AG09319 (cell line): ENCODE data around the gene SRPX.

ENCODE experiments used
- DNase-seq: peaks from one replicate; pipeline ENCODE4 v3.0.0-alpha.2; 2010; ENCODE audit warnings: low read depth; ENCODE audit errors: extremely low read depth
- TF ChIP-seq, protein P1 (sequence below): IDR thresholded peaks from 2 replicates; pipeline ENCODE4 v1.5.1; 2011; ENCODE audit warnings: low read depth, mild to moderate bottlenecking, inconsistent platforms, low read length, moderate library complexity

SRPX gene

DNA sequence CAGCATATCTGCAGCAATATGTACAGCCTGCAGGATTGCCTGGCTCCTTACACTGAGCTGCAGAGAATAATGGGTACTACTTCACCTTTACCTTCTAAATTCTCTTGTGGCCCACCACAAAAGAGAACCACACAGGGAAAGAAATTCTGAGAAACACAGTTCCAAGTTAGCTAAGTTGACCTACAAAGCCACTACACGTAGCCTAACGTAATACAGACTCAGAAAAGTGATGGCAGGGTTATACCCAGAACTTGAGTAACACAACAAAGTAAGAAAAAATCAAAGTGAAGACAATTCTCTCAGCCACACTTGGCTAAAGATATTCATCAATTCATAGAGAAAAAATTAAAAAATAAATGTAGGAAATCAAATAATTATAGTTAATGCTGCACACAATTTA lies 26.4 kb upstream of the SRPX start:
- DNase-seq: no peak
- TF ChIP-seq, protein P1, sequence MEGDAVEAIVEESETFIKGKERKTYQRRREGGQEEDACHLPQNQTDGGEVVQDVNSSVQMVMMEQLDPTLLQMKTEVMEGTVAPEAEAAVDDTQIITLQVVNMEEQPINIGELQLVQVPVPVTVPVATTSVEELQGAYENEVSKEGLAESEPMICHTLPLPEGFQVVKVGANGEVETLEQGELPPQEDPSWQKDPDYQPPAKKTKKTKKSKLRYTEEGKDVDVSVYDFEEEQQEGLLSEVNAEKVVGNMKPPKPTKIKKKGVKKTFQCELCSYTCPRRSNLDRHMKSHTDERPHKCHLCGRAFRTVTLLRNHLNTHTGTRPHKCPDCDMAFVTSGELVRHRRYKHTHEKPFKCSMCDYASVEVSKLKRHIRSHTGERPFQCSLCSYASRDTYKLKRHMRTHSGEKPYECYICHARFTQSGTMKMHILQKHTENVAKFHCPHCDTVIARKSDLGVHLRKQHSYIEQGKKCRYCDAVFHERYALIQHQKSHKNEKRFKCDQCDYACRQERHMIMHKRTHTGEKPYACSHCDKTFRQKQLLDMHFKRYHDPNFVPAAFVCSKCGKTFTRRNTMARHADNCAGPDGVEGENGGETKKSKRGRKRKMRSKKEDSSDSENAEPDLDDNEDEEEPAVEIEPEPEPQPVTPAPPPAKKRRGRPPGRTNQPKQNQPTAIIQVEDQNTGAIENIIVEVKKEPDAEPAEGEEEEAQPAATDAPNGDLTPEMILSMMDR: no peak

DNA sequence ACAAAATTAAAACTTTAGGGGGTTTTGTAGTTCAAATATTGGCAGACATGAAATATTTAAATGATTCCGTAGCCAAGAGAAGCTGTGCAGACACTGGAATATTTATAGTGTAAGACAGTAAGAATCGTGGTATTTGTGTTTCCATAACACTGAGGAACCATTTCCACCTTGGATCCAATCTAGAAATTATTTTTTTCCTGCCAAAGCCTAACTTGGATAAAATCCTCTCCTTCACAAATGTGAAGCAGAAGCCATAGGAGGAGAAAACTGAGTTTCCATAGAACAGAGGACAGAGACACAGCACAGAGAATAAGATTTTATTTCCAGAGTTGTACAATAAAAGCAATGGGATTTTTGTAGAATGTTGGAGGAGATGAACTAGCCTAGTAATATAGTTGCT lies 19.9 kb upstream of the SRPX start:
- no peak for DNase-seq
- TF ChIP-seq, protein P1: no peak

DNA sequence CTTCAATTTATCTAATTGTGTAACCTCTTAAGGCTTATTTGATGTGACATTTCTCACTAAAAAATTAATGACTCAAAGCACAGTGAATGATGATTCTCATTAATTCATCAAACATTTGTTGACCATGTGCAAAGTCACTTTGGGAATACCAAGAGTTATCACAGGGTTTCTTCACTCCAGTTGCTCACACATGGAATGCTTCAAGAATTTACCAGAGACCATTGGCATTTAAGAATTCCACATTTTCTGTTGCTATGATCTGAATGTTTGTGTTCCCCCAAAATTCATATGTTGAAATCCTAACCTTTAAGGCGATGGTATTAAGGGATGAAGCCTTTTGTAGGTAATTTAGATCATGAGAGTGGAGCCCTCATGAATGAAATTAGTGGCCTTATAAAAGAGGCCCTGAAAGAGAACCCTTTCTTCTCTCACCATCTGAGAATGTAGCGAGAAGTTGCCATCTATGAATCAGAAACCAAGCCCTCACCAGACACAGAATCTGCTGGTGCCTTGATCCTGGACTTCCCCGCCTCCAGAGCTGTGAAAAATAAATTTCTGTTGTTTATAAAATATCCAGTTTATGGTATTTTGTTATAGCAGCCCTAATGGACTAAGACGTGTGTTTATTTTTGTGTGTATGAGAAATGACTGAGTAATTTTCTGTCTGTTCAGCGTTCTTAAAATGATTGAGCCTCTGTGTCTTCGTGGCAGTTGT lies 16.4 kb upstream of the SRPX start:
- DNase-seq: no peak
- TF ChIP-seq, protein P1: no peak

DNA sequence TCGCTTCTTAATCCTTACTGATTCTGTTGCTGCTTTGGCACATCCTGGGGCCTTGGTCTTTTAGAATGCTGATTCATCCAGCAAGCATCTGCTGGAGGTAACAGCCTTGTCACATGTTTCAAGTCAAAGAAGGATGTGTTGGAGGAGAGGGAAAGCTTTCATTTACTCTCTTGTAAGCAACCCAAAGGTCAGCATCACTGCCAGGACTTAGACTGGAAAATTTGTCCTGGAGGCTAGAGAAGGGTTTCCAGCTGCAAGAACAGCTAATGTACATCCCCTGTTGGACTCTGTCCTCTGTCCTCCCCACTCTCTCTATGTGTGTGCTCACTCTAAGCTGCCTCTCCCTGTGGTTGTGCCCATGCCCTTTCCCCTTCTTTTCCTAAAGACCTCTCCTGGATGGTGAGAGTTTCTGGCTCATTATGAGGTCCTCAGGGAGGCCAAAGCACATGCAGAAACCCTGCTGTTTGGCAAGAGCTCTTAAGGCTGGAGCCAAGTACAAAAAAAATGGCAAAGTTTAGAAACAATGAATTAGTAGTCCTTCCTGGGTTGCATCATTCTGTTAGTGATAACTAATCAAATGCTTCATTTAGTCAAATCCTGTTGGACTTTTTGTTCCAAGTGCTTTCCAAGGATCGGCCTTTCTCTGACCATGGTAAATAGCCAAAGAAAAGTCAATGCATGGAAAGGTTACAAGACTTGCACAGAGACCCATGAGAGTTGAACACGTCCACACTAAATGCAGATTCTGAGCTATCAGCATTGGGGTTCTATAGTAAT lies 13.4 kb upstream of the SRPX start:
- TF ChIP-seq, protein P1: no peak
- DNase-seq: peak; percentile 53

DNA sequence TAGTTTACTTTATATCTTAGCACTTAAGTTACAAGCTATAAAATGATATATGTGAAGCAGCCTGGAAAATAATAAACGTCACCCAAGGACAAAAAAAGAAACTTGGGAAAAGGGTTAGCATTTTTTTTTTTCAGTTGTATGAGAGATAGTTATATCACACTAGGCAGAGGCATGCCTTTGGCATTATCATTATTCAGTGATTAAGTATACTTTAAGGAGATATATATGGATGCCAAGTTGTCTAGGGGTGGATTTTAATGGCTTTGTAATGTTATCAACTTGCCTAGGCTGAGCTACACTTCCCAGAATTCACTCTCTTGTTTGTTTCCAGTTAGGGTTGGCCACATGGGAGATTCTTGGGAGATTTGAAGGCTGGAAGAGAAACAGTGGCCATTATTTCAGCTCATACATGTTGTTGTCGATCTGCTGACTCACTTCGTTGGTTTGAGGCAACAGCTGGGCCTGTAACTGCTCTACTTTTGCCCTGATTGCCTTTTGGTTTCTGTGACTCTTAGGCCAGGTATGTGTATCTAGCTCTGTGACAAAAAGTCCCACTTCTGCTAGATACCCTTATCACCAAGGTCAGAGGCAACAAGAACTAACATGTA lies 11.5 kb upstream of the SRPX start:
- no peak for DNase-seq
- TF ChIP-seq, protein P1: no peak

DNA sequence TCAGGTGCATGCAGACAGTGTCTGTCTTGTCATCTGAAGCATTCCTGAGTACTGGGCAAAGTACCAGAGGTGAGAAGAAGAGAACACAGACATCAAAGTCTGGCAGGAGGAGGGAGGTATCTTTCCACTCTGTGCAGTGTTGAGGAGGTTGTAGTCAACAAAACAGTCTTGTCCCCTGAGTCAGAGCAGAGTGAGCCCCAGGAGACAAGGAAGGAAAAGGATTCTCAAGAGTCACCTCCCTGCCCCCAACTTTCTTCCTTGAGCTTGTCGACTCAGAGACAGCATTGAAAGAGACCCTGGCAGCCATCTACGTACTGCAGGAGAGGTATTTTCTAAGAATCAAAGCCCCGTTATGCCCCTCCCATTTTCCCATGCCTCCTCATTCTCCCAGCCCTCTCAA lies 4.4 kb upstream of the SRPX start:
- DNase-seq: no peak
- TF ChIP-seq, protein P1: no peak

DNA sequence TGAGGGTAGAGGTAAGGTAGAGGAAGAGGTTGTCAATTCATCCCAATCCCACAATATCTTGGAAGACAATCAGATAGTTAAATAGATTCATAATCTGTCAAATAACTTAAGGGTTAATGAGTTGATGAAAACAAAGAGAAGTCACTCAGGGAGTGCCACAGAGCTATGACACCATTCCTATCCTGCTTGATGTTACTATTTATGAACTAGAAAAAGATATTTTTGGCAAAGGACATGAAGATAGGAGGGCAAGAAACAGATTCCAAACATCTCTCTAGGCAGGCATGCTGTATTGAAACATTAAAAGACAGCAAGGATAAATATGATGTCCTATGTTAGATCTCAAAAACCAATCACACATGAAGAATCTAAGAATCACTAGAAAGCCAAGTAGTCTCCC lies 3.5 kb upstream of the SRPX start:
- no peak for DNase-seq
- TF ChIP-seq, protein P1: no peak
